GM12878 (cell line): ENCODE results near the gene MAP3K4. TPM values are rescaled to one million over a fixed set of nuclear protein-coding genes. Genes with fewer than 3 reads are reported as not detected.

Source experiments
- CTCF ChIP-seq, 3 experiments: IDR thresholded peaks in 2 of 3; conservative IDR thresholded peaks in 1 of 3; 2 replicates each; pipeline ENCODE4 v1.5.1; 2011; ENCODE audit warnings: low read depth in 3 of 3, low read length in 3 of 3, mild to moderate bottlenecking in 3 of 3, control low read depth in 2 of 3, moderate library complexity in 2 of 3, inconsistent platforms in 1 of 3, mixed read lengths in 1 of 3; ENCODE audit not compliant: control insufficient read depth in 2 of 3, insufficient read depth in 1 of 3; ENCODE audit errors: extremely low read depth in 1 of 3
- E2F8 ChIP-seq: fragments of 450-650 bp; IDR thresholded peaks from 2 replicates; pipeline ENCODE4 v1.6.1; 2018; ENCODE audit warnings: mild to moderate bottlenecking, low read depth, moderate library complexity; ENCODE audit not compliant: partially characterized antibody
- EGR1 ChIP-seq, 2 experiments: IDR thresholded peaks; 1 replicate in 1 of 2; 2 replicates in 1 of 2; pipeline ENCODE4 v1.6.1; 2011 to 2012; ENCODE audit warnings: low read depth in 2 of 2, low read length in 2 of 2, borderline replicate concordance in 1 of 2, mild to moderate bottlenecking in 1 of 2, moderate library complexity in 1 of 2
- ESRRA ChIP-seq: IDR thresholded peaks from 2 replicates; pipeline ENCODE4 v1.6.1; 2012; ENCODE audit warnings: mild to moderate bottlenecking, low read length, improper control_type of control experiment
- MEF2A ChIP-seq: IDR thresholded peaks from 2 replicates; pipeline ENCODE4 v1.6.1; 2011; ENCODE audit warnings: low read depth, mild to moderate bottlenecking, low read length, moderate library complexity; ENCODE audit not compliant: insufficient read depth
- MEF2B ChIP-seq: fragments of 450-650 bp; IDR thresholded peaks from 2 replicates; pipeline ENCODE4 v1.6.1; 2018; ENCODE audit warnings: mild to moderate bottlenecking, moderate library complexity; ENCODE audit not compliant: partially characterized antibody, poor library complexity, severe bottlenecking
- PAX8 ChIP-seq: fragments of 450-650 bp; IDR thresholded peaks from 2 replicates; pipeline ENCODE4 v1.6.1; 2017; ENCODE audit warnings: mild to moderate bottlenecking, moderate library complexity
- PML ChIP-seq: IDR thresholded peaks from 2 replicates; pipeline ENCODE4 v1.6.1; 2012; ENCODE audit warnings: low read length, inconsistent platforms
- POLR2AphosphoS5 ChIP-seq: IDR thresholded peaks from 2 replicates; pipeline ENCODE4 v1.6.1; 2011; ENCODE audit warnings: mild to moderate bottlenecking, low read length, inconsistent platforms
- RB1 ChIP-seq: fragments of 450-650 bp; formaldehyde crosslinking; IDR thresholded peaks from 2 replicates; pipeline ENCODE4 v1.6.1; 2017; ENCODE audit warnings: mild to moderate bottlenecking, borderline replicate concordance
- SIN3A ChIP-seq: IDR thresholded peaks from 2 replicates; pipeline ENCODE4 v1.6.1; 2012; ENCODE audit warnings: low read depth, low read length, improper control_type of control experiment
- SMARCA5 ChIP-seq: fragments of 450-650 bp; IDR thresholded peaks from 2 replicates; pipeline ENCODE4 v1.6.1; 2017; ENCODE audit warnings: mild to moderate bottlenecking
- SMC3 ChIP-seq: IDR thresholded peaks from 2 replicates; pipeline ENCODE4 v1.6.1; 2011; ENCODE audit warnings: low read length, improper control_type of control experiment, borderline replicate concordance
- TCF3 ChIP-seq: IDR thresholded peaks from 2 replicates; pipeline ENCODE4 v1.6.1; 2012; ENCODE audit warnings: low read depth, mild to moderate bottlenecking, low read length, borderline replicate concordance; ENCODE audit not compliant: insufficient read depth
- polyA plus RNA-seq, 11 experiments: library from polyadenylated mRNA; depleted of rRNA in 4 of 11; unstranded in 6 of 11; stranded (reverse) in 5 of 11; fragments of >200 nt; fragmentation: Nextera tagmentation in 4 of 11; fragmentation: Illumina TruSeq in 1 of 11; extraction: Ambion mirVana in 4 of 11; extraction: Trizol in 1 of 11; gene quantifications; 1 replicate in 1 of 11; 2 replicates in 10 of 11; pipeline versions ENCODE4 v1.2.1 to v1.2.3, GENCODE V29; 2011 to 2016; ENCODE audit warnings: inconsistent platforms in 2 of 11, missing spikeins in 2 of 11, low read depth in 1 of 11
- total RNA-seq, 4 experiments: library from RNA; depleted of rRNA in 3 of 4; stranded (reverse); fragments of >200 nt in 3 of 4; fragmentation: Illumina TruSeq in 1 of 4; extraction: Trizol in 1 of 4; gene quantifications; 2 replicates each; pipeline versions ENCODE4 v1.2.1 to v1.2.3, GENCODE V29; 2013 to 2021

The MAP3K4 gene
- total and polyA plus RNA-seq, 10 of the 15 experiments (the other 5 are each of a cell fraction or from before 2014, with no cell fraction given): 14.0 to 44.5 (median 23.1) TPM

- no peak for TF ChIP-seq E2F8
- no peak for TF ChIP-seq SIN3A
- TF ChIP-seq RB1: no peak
- TF ChIP-seq MEF2B: no peak
- no peak for TF ChIP-seq CTCF (IDR thresholded peaks at IDR 0.05 in 2 of 3, conservative IDR thresholded peaks at IDR 0.05 in 1 of 3; ENCODE audit: control insufficient read depth in 2 of 3, extremely low read depth in 1 of 3, insufficient read depth in 1 of 3, low read depth in 3 of 3, low read length in 3 of 3)
- no peak for TF ChIP-seq ESRRA
- TF ChIP-seq PML: no peak
- no peak for TF ChIP-seq MEF2A
- TF ChIP-seq EGR1 (IDR thresholded peaks at IDR 0.05; ENCODE audit: borderline replicate concordance in 1 of 2, low read depth in 2 of 2, low read length in 2 of 2): no peak
- TF ChIP-seq POLR2AphosphoS5: no peak
- TF ChIP-seq SMARCA5: no peak
- no peak for TF ChIP-seq SMC3
- TF ChIP-seq TCF3: no peak
- no peak for TF ChIP-seq PAX8
Measured at GRCh38 chr6:161057103-161058091, 65.8 kb downstream of the MAP3K4 start (continued).
